ENCODE results near the gene MACROD2. TPM values are rescaled to one million over a fixed set of nuclear protein-coding genes. Genes with fewer than 3 reads are reported as not detected.
A peak's percentile ranks its signal among the peaks of the same experiment; 100 is the strongest.

Gene MACROD2
- polyA plus RNA-seq, 6 donors from 2014 or later = 27.2 to 49.3 (median 36.4) TPM

- H3K9me3 Mint-ChIP-seq = peaks cover 0 to 8% (median 2%) of the 10 kb centered on the region in 7 donors
- peak overlapping the region in 6 of 8 donors; percentile 38 to 85 (median 78) for H3K4me3 Mint-ChIP-seq
- peaks cover 15 to 25% of the 10 kb centered on the region in 2 donors for H3K36me3 Mint-ChIP-seq
- ATAC-seq (ENCODE audit: low read depth in 2 of 2) (no peak), DNase-seq (no peak)
- peak overlapping the region in 5 of 6 donors; percentile 2 to 92 (median 85) for H3K27ac Mint-ChIP-seq
- peaks cover 55 to 83% (median 64%) of the 10 kb centered on the region in 3 donors for H3K4me1 Mint-ChIP-seq
- no peaks in the 10 kb centered on the region for H3K27me3 Mint-ChIP-seq
Observed at GRCh38 chr20:15918631-15919030, 1923.3 kb downstream of the MACROD2 start.

GRCh38 chr20:15919118-15919517 lies 1923.8 kb downstream of the MACROD2 start:
- peak; percentile 21 for DNase-seq
- H3K27ac Mint-ChIP-seq = peak overlapping the region; percentile 71 to 95 (median 90)
- H3K36me3 Mint-ChIP-seq = peaks cover 15 to 21% of the 10 kb centered on the region in 2 donors

GRCh38 chr20:15921930-15922329 lies 1926.6 kb downstream of the MACROD2 start:
- DNase-seq (no peak), ATAC-seq (ENCODE audit: low read depth in 2 of 2) (no peak)
- Mint-ChIP-seq H3K27ac (peak overlapping the region; percentile 87 to 97 (median 92)), H3K36me3 (peaks cover 7 to 11% of the 10 kb centered on the region in 2 donors), H3K27me3 (no peaks in the 10 kb centered on the region), H3K4me3 (peak overlapping the region in 7 of 8 donors; percentile 8 to 92 (median 83)), H3K4me1 (peaks cover 64 to 79% (median 69%) of the 10 kb centered on the region in 3 donors), H3K9me3 (peaks cover 0 to 7% (median 2%) of the 10 kb centered on the region in 7 donors)

More at GRCh38 chr20:15919118-15919517, 1923.8 kb downstream of the MACROD2 start:
- ATAC-seq (ENCODE audit: low read depth in 2 of 2) = peak; percentile 36 to 37
- Mint-ChIP-seq H3K4me3 (peak overlapping the region in 7 of 8 donors; percentile 38 to 85 (median 78)), H3K27me3 (no peaks in the 10 kb centered on the region), H3K9me3 (peaks cover 0 to 8% (median 2%) of the 10 kb centered on the region in 7 donors), H3K4me1 (peaks cover 58 to 86% (median 64%) of the 10 kb centered on the region in 3 donors)

- peaks cover 7 to 11% of the 10 kb centered on the region in 2 donors for H3K36me3 Mint-ChIP-seq
- DNase-seq = peak; percentile 16
- no peaks in the 10 kb centered on the region for H3K27me3 Mint-ChIP-seq
- peaks cover 0 to 7% (median 2%) of the 10 kb centered on the region in 7 donors for H3K9me3 Mint-ChIP-seq
- ATAC-seq (ENCODE audit: low read depth in 2 of 2) = peak; percentile 44 to 46
- peak overlapping the region; percentile 8 to 92 (median 82) for H3K4me3 Mint-ChIP-seq
- peak overlapping the region; percentile 81 to 97 (median 89) for H3K27ac Mint-ChIP-seq
- peaks cover 68 to 77% (median 69%) of the 10 kb centered on the region in 3 donors for H3K4me1 Mint-ChIP-seq
Observed at GRCh38 chr20:15922556-15922955, 1927.2 kb downstream of the MACROD2 start.

GRCh38 chr20:15923030-15923776 lies 1927.9 kb downstream of the MACROD2 start:
- Mint-ChIP-seq H3K36me3 (peaks cover 7 to 11% of the 10 kb centered on the region in 2 donors), H3K4me3 (peak overlapping the region; percentile 8 to 92 (median 82)), H3K27ac (peak overlapping the region; percentile 81 to 97 (median 89)), H3K4me1 (peaks cover 68 to 76% (median 69%) of the 10 kb centered on the region in 3 donors), H3K27me3 (no peaks in the 10 kb centered on the region), H3K9me3 (peaks cover 0 to 7% (median 2%) of the 10 kb centered on the region in 7 donors)
- ATAC-seq (ENCODE audit: low read depth in 2 of 2) (peak; percentile 79 to 81), DNase-seq (peak; percentile 77)

GRCh38 chr20:15924556-15924955 lies 1929.2 kb downstream of the MACROD2 start:
- H3K27ac Mint-ChIP-seq = peak overlapping the region in 1 of 6 donors; percentile 10
- ATAC-seq (ENCODE audit: low read depth in 2 of 2) = no peak
- H3K4me3 Mint-ChIP-seq = peak overlapping the region in 1 of 8 donors; percentile 32
- DNase-seq = no peak
- H3K27me3 Mint-ChIP-seq = no peaks in the 10 kb centered on the region
- peaks cover 0 to 7% (median 2%) of the 10 kb centered on the region in 7 donors for H3K9me3 Mint-ChIP-seq
- H3K4me1 Mint-ChIP-seq = peaks cover 56 to 63% (median 57%) of the 10 kb centered on the region in 3 donors
- H3K36me3 Mint-ChIP-seq = peaks cover 7 to 11% of the 10 kb centered on the region in 2 donors

- H3K27ac Mint-ChIP-seq = peak overlapping the region in 1 of 6 donors; percentile 12
- DNase-seq = no peak
- no peak overlapping the region for H3K4me3 Mint-ChIP-seq
- peaks cover 0 to 7% (median 2%) of the 10 kb centered on the region in 7 donors for H3K9me3 Mint-ChIP-seq
- no peaks in the 10 kb centered on the region for H3K27me3 Mint-ChIP-seq
- peaks cover 7 to 11% of the 10 kb centered on the region in 2 donors for H3K36me3 Mint-ChIP-seq
- peaks cover 52 to 61% (median 54%) of the 10 kb centered on the region in 3 donors for H3K4me1 Mint-ChIP-seq
- no peak for ATAC-seq (ENCODE audit: low read depth in 2 of 2)
Observed at GRCh38 chr20:15925376-15925775, 1930.1 kb downstream of the MACROD2 start.

- DNase-seq (no peak), ATAC-seq (ENCODE audit: low read depth in 2 of 2) (no peak)
- Mint-ChIP-seq H3K9me3 (peaks cover 0 to 7% (median 0%) of the 10 kb centered on the region in 7 donors), H3K4me1 (peaks cover 35 to 60% (median 51%) of the 10 kb centered on the region in 3 donors), H3K27me3 (no peaks in the 10 kb centered on the region), H3K4me3 (no peak overlapping the region), H3K27ac (no peak overlapping the region), H3K36me3 (peaks cover 0 to 10% of the 10 kb centered on the region in 2 donors)
Observed at GRCh38 chr20:15927893-15928650, 1932.8 kb downstream of the MACROD2 start.

GRCh38 chr20:15928946-15929345 lies 1933.6 kb downstream of the MACROD2 start:
- H3K4me3 Mint-ChIP-seq = no peak overlapping the region
- H3K27ac Mint-ChIP-seq = no peak overlapping the region
- H3K27me3 Mint-ChIP-seq = no peaks in the 10 kb centered on the region
- ATAC-seq (ENCODE audit: low read depth in 2 of 2) (no peak), DNase-seq (no peak)
- H3K4me1 Mint-ChIP-seq = peaks cover 35 to 60% (median 52%) of the 10 kb centered on the region in 3 donors
- peaks cover 0 to 2% (median 0%) of the 10 kb centered on the region in 7 donors for H3K9me3 Mint-ChIP-seq
- H3K36me3 Mint-ChIP-seq = peaks cover 0 to 6% of the 10 kb centered on the region in 2 donors

- DNase-seq (no peak), ATAC-seq (ENCODE audit: low read depth in 2 of 2) (peak in 1 of 2 donors; percentile 33)
- Mint-ChIP-seq H3K4me1 (peaks cover 28 to 66% (median 46%) of the 10 kb centered on the region in 3 donors), H3K9me3 (no peaks in the 10 kb centered on the region), H3K4me3 (no peak overlapping the region), H3K27me3 (no peaks in the 10 kb centered on the region), H3K36me3 (no peaks in the 10 kb centered on the region), H3K27ac (peak overlapping the region in 4 of 6 donors; percentile 20 to 67 (median 53))
Observed at GRCh38 chr20:15930311-15931305, 1935.3 kb downstream of the MACROD2 start.

- Mint-ChIP-seq H3K27ac (peak overlapping the region in 3 of 6 donors; percentile 28 to 76 (median 38)), H3K36me3 (no peaks in the 10 kb centered on the region), H3K4me3 (peak overlapping the region in 1 of 8 donors; percentile 38), H3K9me3 (no peaks in the 10 kb centered on the region), H3K4me1 (peaks cover 27 to 60% (median 47%) of the 10 kb centered on the region in 3 donors), H3K27me3 (no peaks in the 10 kb centered on the region)
- ATAC-seq (ENCODE audit: low read depth in 2 of 2) (no peak), DNase-seq (no peak)
Observed at GRCh38 chr20:15931897-15932296, 1936.6 kb downstream of the MACROD2 start.

- Mint-ChIP-seq H3K4me1 (peaks cover 43 to 79% (median 52%) of the 10 kb centered on the region in 3 donors), H3K27ac (peak overlapping the region; percentile 63 to 94 (median 88)), H3K36me3 (peaks cover 8% of the 10 kb centered on the region in 2 donors), H3K9me3 (peaks cover 0 to 15% (median 8%) of the 10 kb centered on the region in 7 donors), H3K27me3 (no peaks in the 10 kb centered on the region), H3K4me3 (peak overlapping the region; percentile 72 to 96 (median 87))
- peak; percentile 97 for ATAC-seq (ENCODE audit: low read depth in 2 of 2)
- DNase-seq = peak; percentile 67
Observed at GRCh38 chr20:15937179-15937578, 1941.9 kb downstream of the MACROD2 start.
